ENCODE data around the gene BANP.
"Not testable (repeated sequence)": the region's sequence is repeated elsewhere in the genome, so short reads cannot be mapped to it uniquely, and the experiment has no call there.

Gene BANP

DNA sequence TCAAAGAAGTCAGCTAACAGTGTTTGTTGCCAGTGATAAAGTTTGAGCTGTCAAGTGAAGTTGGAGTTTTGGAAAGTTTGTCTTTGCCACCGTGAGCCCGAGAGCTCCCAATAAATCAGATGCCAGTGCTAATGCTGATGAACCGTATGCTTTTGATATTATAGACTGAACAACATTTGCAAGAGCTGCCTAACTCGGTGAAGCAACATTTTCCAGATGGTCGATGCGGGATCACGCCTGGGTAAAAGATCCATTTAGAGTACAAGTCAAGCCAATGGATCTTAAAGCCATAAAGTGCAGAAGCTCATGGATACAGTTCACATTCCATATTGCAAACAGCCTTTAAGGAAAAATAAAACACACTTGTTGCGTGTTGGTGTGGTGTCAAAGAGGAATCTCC is 9.6 kb downstream of the BANP start:
- no peak for DNase-seq
- no peak for TF ChIP-seq POLR2A (IDR thresholded peaks at IDR 0.05; ENCODE audit: low read length)
- no peak for TF ChIP-seq GATA1 (IDR thresholded peaks at IDR 0.05; ENCODE audit: low read depth, low read length)

DNA sequence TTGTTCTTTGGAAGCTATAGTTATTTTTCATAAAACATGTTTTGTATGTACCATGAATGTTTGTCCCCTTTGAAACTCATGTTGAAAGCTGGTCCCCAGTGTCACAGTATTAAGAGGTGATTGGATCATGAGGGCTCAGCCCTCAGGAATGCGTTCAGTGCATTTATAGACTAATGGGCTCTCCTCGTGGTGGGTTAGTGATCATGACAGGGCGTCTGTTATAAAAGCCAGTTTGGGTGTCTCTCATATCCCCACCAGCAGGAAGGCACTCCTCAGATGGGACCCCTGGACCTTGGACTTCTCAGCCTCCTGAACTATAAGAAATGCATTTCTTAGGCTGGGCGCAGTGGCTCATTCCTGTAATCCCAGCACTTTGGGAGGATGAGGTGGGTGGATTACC is 10.4 kb downstream of the BANP start:
- no peak for TF ChIP-seq GATA1 (IDR thresholded peaks at IDR 0.05; ENCODE audit: low read depth, low read length)
- TF ChIP-seq POLR2A (IDR thresholded peaks at IDR 0.05; ENCODE audit: low read length) = no peak
- no peak for DNase-seq

DNA sequence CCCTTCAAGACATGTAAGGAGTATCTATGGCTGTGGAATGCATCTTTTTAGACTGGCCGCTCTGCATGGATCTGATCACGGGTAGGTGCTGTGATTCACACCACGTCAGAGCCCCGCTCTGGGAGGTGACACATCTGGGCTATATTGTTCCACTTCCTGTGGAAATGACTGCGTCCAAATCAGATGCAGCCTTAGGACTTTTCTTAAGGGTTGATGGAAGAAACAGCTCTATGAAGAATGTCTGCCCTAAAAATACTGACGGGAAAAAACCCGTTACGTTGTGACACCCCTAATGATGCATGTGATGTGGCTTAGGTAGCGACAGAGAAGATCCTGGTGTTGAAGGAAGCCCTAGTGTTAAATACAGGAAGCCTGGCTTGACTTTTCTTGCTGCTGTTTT is 12.2 kb downstream of the BANP start:
- TF ChIP-seq GATA1 (IDR thresholded peaks at IDR 0.05; ENCODE audit: low read depth, low read length) (no peak), POLR2A (IDR thresholded peaks at IDR 0.05; ENCODE audit: low read length) (no peak)
- DNase-seq = peak in 1 of 2 experiments; percentile 13

DNA sequence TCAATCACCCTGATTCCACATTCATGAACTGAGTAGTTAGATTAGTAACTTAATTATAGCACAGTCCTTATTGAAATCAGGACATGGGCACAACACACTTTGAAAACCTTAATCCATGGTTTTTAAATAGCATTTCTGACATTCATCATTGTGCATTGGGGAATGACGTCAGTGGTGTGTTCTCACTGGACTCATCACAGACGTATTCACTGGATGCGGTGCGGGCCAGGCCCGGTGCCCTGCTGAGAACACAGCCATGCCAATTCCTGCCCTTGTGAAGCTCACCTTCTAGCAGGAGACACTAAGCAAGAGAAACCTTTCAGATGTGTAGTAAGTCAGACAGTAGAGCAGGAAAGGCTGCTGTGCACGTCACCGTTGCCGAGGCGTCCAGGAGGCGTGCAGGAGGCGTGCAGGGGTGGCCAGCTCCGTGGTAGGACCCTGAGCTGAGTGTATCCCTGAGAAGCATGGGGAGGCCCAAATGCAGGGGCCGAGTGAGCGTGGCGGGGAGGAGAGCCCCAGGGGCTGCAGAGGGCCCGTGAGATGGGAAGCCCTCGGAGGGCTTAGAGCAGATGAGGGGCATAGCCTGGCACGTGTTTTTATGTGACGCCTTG is 12.9 kb downstream of the BANP start:
- no peak for DNase-seq
- TF ChIP-seq POLR2A (IDR thresholded peaks at IDR 0.05; ENCODE audit: low read length) = no peak
- TF ChIP-seq GATA1 (IDR thresholded peaks at IDR 0.05; ENCODE audit: low read depth, low read length) = no peak

DNA sequence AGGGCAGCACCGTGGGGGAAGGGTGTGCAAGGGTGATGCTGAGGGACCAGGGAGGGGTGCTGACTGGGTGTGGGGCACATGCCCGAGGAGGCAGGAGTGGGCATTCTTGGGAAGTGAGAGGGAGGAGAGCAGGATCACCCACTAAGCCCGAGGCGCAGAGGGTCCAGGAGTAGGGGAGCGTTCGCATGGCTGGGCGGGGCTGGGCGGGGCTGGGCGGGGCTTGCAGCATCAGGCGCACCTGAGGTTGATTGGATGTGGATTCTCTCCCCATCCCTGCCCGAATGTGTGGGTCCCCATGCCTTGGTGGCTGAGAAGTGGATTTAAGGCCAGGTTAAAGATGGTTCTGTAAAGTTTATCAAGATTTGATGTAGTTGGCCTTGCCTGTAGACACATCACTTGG is 14.2 kb downstream of the BANP start:
- no peak for TF ChIP-seq POLR2A (IDR thresholded peaks at IDR 0.05; ENCODE audit: low read length)
- no peak for TF ChIP-seq GATA1 (IDR thresholded peaks at IDR 0.05; ENCODE audit: low read depth, low read length)
- no peak for DNase-seq

DNA sequence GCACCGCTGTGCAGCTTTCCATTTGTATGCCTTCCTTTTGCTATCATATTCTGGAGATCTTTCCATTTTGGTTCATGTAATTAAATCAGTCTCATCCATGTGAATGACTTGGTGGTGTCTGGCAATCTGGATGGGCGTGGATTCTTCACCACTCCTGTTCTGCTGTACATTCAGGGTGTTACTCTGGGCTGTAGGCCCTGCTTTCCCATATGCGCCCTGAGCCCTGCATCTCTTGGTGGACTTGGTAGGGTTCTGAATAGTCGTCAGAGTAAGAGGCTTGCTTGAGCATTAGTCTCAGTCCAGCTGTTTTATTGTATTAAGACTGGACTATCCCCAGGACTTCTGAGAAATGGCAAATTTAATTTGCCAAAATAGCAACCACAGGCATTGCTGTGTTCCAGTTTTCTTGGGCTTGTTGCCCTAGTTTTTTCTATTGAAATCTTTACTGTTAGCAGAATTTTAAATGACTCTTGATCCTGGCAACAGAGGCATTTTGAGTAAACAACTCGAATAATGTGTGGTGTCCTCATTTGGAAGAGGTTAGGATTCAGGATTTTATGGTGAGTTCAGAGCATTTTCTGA is 14.9 kb downstream of the BANP start:
- TF ChIP-seq GATA1 (IDR thresholded peaks at IDR 0.05; ENCODE audit: low read depth, low read length) = no peak
- TF ChIP-seq POLR2A (IDR thresholded peaks at IDR 0.05; ENCODE audit: low read length) = no peak
- no peak for DNase-seq

DNA sequence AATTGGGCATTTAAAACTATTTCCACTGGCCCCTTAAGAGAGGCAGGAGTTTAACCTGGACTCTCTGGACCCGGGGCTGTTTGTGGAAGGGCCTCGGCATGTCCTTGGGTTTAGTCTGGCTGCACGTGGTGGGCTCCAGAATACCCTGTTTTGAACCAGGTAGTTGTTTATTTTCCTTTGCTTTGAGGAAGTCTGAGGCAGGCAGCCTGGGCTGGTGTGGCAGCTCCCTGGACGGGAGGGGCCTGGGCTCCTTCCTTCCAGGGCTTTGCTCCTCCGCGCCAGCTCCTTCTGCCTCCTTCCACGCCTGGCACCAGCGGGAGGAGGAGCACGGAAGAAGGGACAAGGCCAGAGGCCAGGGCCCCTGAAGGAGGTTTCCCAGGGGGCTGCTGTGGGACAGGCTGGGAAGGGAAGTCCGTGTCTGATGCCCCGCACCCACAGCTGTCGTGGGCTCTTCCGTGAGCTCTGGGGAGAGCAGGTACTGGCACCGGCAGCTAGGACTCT is 15.5 kb downstream of the BANP start:
- DNase-seq = no peak

DNA sequence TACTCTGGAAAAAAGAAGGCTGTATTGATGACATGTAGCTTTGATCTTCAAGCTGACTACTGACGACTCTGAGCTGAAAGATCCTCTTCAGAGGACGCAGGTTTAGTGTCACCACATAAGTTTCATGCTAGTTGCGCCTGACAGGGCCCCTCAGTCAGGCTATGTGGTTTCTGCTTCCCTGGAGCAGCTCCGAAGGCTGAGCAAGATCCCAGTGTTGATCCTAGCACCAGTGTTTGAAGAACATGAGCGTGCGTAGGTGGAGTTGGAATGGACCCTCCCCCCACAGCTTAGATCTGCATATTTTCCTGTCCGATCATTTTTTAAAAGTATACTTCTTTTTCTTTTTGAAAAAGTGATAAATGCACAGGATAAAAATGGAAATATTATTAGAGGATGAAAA is 17.3 kb downstream of the BANP start:
- no peak for DNase-seq
- no peak for TF ChIP-seq GATA1 (IDR thresholded peaks at IDR 0.05; ENCODE audit: low read depth, low read length)
- no peak for TF ChIP-seq POLR2A (IDR thresholded peaks at IDR 0.05; ENCODE audit: low read length)

More for the DNA sequence above, 15.5 kb downstream of the BANP start:
- TF ChIP-seq GATA1 (IDR thresholded peaks at IDR 0.05; ENCODE audit: low read depth, low read length) (no peak), POLR2A (IDR thresholded peaks at IDR 0.05; ENCODE audit: low read length) (no peak)

DNA sequence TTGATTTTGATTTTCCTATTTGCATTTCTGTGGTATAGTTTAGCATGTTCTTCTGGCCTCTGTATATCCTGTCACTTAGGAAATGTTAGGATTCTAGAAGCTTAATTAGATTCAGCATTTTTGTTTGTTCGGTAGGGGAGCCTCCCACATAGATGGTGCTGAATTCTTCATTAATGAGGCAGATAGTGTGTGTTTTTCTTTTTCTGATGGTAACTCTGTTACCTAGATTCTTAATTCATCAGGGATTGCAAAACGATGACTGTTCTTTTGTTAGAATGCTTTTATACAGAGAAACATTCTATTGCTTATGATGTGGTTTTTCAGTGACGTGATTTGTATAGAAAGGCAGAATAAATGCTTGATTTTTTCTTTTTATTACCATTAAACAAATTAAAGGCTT is 19.0 kb downstream of the BANP start:
- TF ChIP-seq POLR2A (IDR thresholded peaks at IDR 0.05; ENCODE audit: low read length) = no peak
- no peak for TF ChIP-seq GATA1 (IDR thresholded peaks at IDR 0.05; ENCODE audit: low read depth, low read length)
- no peak for DNase-seq

DNA sequence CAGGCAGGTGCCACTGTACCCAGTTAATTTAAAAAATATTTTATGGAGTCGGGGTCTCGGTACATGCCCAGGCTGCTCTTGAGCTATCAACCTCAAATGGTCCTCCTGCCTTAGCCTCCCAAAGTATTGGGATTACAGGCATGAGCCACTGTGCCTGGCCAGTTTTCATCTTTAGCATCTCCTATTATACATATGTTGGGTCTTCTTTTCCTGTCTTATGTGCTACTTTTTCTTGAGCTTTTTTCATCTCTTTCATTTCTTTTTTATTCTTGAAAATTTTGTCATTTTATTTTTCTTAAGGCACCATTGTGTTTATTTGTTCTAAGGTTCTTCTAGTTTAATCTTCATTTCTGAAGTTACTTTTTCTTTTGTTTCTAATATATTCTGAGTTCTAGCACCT is 20.7 kb downstream of the BANP start:
- DNase-seq = peak in 1 of 2 experiments; percentile 34
- TF ChIP-seq POLR2A (IDR thresholded peaks at IDR 0.05; ENCODE audit: low read length) (no peak), GATA1 (IDR thresholded peaks at IDR 0.05; ENCODE audit: low read depth, low read length) (no peak)

DNA sequence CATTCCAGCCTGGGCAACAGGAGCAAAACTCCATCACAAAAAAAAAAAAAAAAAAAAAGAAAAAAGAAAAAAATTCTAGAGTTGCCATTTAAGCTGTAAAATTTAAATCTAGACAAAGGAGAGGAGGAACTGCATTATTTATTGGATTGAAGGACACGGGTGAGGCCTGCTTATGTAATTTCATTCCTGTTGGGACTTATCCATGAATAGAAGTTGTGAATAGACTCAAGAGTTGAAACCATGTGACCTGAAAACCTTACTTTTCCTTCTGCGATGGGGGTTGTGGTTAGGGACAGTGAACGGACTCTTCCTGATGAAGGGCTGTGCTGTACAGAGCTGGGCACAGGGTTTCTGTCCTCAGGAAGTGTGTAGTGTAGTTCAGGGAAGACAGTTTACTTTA is 22.5 kb downstream of the BANP start:
- DNase-seq = no peak
- no peak for TF ChIP-seq GATA1 (IDR thresholded peaks at IDR 0.05; ENCODE audit: low read depth, low read length)
- TF ChIP-seq POLR2A (IDR thresholded peaks at IDR 0.05; ENCODE audit: low read length) = no peak

DNA sequence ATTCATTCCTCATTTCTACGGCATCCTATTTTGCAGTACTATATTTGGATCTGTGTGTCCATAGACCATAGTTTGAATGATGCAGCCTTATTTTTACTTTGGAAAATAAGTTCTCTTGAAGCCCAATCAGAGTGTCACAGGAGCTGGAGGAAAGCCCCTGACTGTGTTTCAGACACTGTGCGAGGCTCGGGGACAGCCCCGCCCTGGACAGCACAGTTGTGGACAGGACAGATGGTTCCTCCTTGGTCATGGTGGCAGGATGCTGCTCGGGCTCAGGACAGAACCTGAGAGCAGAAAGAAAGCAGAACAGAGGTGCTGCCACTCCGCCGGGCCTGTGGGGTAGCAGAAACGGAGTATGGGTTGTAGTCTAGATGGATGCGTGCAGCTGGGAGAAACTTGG is 22.9 kb downstream of the BANP start:
- DNase-seq = no peak
- no peak for TF ChIP-seq GATA1 (IDR thresholded peaks at IDR 0.05; ENCODE audit: low read depth, low read length)
- TF ChIP-seq POLR2A (IDR thresholded peaks at IDR 0.05; ENCODE audit: low read length) = no peak

DNA sequence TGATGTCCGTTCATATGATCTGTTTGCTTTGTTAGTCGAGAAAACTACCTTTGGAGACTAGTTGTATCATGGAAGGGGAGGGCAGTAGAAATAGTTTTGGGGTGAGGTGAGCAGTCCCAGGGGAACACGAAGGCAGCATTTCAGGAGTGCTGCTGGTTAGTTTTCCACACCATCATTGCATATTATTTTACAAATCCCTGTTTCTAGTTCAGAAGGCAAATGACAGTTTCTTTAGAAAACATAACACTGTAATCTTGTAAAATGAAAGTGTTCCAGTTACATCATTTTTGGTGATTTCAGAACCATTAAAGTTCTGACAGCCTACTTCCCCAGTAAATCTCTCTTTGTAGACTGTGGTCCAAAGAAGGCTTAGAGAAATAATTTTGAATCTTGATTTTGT is 25.4 kb downstream of the BANP start:
- no peak for TF ChIP-seq GATA1 (IDR thresholded peaks at IDR 0.05; ENCODE audit: low read depth, low read length)
- no peak for DNase-seq

DNA sequence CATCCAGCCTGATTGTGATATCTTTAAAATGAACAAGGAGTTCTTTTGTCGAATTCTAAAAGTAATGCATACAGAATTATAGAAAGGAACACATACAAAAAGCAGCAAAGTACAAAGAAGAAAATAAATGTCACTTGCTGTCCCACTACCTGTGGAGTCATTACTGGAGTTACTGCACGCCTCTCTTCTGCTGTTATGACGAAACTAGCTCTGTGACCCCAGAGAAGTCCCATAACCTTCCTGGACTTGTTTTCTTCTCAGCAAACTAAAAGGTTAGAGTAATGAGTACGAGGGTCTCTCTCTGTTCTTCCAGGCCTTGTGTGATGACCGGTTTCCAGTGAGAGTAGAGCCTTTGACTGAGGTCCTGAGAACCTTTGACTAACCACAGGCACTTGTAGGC is 26.9 kb downstream of the BANP start:
- no peak for TF ChIP-seq POLR2A (IDR thresholded peaks at IDR 0.05; ENCODE audit: low read length)
- no peak for TF ChIP-seq GATA1 (IDR thresholded peaks at IDR 0.05; ENCODE audit: low read depth, low read length)
- DNase-seq = no peak

DNA sequence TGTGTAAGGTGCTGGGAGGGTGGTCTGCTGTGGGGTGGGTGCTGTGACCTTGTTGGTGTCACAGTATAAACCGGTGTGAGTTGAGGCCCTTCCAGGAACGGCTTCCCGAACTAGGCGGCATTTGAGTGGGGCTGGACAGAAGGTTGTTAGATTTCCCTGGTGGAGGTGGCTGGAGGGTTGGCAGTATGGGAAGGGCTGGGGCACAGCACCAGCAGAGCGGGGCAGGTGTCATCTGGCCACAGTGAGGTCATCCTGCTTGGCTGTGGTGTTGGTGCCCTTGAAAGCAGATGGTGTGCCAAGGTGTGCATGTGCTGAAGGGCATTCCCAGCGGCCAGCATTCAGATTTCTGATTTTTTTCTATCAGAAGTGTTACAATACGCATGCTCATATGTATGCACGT is 28.1 kb downstream of the BANP start:
- TF ChIP-seq POLR2A (IDR thresholded peaks at IDR 0.05; ENCODE audit: low read length) = no peak
- TF ChIP-seq GATA1 (IDR thresholded peaks at IDR 0.05; ENCODE audit: low read depth, low read length) = no peak
- no peak for DNase-seq

DNA sequence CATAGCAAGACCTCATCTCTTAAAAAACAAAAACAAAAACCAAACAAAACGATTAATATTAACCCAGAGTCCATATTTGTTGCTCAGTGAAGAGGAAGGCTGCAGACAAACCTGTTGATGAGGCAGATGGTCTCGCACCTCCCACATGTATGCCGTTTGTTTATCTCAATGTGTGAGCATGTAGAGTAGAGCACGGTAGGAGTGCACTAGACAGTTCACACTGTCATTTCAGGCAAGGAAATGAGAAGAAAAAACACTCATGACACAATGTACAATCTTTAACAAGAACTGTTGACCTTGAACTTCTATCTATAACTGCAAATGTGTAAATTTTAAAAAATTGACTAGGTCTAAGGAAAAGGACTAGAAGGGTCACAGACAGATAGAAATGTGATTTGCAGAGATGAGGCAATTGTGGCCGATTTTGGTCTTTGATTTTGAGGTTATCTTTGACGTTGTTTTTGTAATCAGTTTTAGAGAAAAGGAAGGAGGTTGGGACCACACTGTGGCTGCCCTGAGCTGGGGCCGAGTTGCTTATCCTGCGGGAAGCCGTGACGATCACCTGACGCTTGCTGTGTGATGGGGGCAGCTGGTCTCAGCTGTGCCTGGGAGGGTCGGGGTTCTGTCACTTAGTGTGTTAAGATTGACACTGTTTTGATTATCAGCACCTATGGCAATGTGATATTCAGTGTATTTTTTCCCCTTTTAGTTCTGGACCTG is 28.8 kb downstream of the BANP start:
- not testable (repeated sequence) for DNase-seq

DNA sequence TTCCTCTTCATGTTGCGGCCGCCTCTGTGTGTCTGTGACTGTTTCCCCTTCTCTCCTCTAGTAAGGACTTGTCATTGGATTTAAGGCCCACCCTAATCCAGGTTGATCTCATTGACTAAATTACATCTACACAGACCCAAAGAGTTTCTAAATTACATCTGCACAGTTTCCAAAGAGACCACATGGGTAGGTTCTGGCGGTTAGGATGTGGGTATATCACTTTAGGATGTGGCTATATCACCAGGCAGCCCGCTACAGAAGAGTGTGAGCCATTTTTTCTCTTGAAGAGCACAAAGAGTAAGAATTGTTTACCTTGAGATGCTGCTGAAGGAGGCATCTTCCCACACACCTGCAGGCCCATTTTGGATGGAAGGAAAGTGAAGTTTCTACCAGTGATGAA is 30.1 kb downstream of the BANP start:
- DNase-seq = not testable (repeated sequence)

Measured in erythroblast (primary cell).